ENCODE data around the gene BHLHE40. TPM values are rescaled to one million over a fixed set of nuclear protein-coding genes. Genes with fewer than 3 reads are reported as not detected.
A peak's percentile ranks its signal among the peaks of the same experiment; 100 is the strongest.

Gene BHLHE40
- total and polyA plus RNA-seq, 4 donors, result 28.5 to 204 (median 88.4) TPM

DNA sequence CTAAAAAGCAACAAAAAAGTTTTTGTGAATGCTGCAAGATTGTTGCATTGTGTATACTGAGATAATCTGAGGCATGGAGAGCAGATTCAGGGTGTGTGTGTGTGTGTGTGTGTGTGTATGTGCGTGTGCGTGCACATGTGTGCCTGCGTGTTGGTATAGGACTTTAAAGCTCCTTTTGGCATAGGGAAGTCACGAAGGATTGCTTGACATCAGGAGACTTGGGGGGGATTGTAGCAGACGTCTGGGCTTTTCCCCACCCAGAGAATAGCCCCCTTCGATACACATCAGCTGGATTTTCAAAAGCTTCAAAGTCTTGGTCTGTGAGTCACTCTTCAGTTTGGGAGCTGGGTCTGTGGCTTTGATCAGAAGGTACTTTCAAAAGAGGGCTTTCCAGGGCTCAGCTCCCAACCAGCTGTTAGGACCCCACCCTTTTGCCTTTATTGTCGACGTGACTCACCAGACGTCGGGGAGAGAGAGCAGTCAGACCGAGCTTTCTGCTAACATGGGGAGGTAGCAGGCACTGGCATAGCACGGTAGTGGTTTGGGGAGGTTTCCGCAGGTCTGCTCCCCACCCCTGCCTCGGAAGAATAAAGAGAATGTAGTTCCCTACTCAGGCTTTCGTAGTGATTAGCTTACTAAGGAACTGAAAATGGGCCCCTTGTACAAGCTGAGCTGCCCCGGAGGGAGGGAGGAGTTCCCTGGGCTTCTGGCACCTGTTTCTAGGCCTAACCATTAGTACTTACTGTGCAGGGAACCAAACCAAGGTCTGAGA is 4.7 kb downstream of the BHLHE40 start:
- H3K36me3 ChIP-seq (ENCODE audit: control insufficient read depth in 4 of 4, insufficient read depth in 4 of 4, low read length in 4 of 4), result peaks cover 0 to 12% (median 0%) of the 10 kb centered on the region in 4 donors
- H3K27me3 ChIP-seq (ENCODE audit: control insufficient read depth in 3 of 3, insufficient read depth in 3 of 3, low read length in 2 of 3), result peaks cover 0 to 26% (median 19%) of the 10 kb centered on the region in 3 donors
- no peak for ATAC-seq (ENCODE audit: insufficient read depth, low FRiP score)
- peaks cover 0 to 26% (median 6%) of the 10 kb centered on the region in 5 donors for H3K4me1 ChIP-seq (ENCODE audit: control insufficient read depth in 5 of 5, insufficient read depth in 5 of 5, low read length in 5 of 5)
- peak overlapping the region; percentile 15 for H3K4me3 ChIP-seq
- H3K27ac ChIP-seq (ENCODE audit: low read depth in 1 of 2, low read length in 1 of 2), result peak overlapping the region; percentile 87 to 89
- no peak for DNase-seq
- TF ChIP-seq, protein P1, sequence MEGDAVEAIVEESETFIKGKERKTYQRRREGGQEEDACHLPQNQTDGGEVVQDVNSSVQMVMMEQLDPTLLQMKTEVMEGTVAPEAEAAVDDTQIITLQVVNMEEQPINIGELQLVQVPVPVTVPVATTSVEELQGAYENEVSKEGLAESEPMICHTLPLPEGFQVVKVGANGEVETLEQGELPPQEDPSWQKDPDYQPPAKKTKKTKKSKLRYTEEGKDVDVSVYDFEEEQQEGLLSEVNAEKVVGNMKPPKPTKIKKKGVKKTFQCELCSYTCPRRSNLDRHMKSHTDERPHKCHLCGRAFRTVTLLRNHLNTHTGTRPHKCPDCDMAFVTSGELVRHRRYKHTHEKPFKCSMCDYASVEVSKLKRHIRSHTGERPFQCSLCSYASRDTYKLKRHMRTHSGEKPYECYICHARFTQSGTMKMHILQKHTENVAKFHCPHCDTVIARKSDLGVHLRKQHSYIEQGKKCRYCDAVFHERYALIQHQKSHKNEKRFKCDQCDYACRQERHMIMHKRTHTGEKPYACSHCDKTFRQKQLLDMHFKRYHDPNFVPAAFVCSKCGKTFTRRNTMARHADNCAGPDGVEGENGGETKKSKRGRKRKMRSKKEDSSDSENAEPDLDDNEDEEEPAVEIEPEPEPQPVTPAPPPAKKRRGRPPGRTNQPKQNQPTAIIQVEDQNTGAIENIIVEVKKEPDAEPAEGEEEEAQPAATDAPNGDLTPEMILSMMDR (IDR thresholded peaks at IDR 0.05; ENCODE audit: control extremely low read depth, extremely low read depth), result no peak
- no peaks in the 10 kb centered on the region for H3K9me3 ChIP-seq (ENCODE audit: control insufficient read depth in 4 of 4, insufficient read depth in 3 of 4, low read length in 3 of 4)
- WGBS, 2 donors, result 27 to 53% methylated on average over 16 of the region's 16 CpGs
- no peak overlapping the region for H3K9ac ChIP-seq (ENCODE audit: insufficient read depth in 1 of 2, low read length in 2 of 2)

DNA sequence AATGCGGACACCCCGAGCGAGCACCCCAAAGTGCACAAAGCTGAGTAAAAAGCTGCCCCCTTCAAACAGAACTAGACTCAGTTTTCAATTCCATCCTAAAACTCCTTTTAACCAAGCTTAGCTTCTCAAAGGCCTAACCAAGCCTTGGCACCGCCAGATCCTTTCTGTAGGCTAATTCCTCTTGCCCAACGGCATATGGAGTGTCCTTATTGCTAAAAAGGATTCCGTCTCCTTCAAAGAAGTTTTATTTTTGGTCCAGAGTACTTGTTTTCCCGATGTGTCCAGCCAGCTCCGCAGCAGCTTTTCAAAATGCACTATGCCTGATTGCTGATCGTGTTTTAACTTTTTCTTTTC is 5.3 kb downstream of the BHLHE40 start:
- DNase-seq, result no peak
- H3K27me3 ChIP-seq (ENCODE audit: control insufficient read depth in 3 of 3, insufficient read depth in 3 of 3, low read length in 2 of 3), result peaks cover 0 to 26% (median 19%) of the 10 kb centered on the region in 3 donors
- peaks cover 0 to 12% (median 0%) of the 10 kb centered on the region in 4 donors for H3K36me3 ChIP-seq (ENCODE audit: control insufficient read depth in 4 of 4, insufficient read depth in 4 of 4, low read length in 4 of 4)
- WGBS, 2 donors, result 45 to 79% methylated on average over 9 of the region's 9 CpGs
- H3K4me3 ChIP-seq, result no peak overlapping the region
- H3K27ac ChIP-seq (ENCODE audit: low read depth in 1 of 2, low read length in 1 of 2), result peak overlapping the region; percentile 87 to 89
- no peak for ATAC-seq (ENCODE audit: insufficient read depth, low FRiP score)
- TF ChIP-seq, protein P1 (IDR thresholded peaks at IDR 0.05; ENCODE audit: control extremely low read depth, extremely low read depth), result no peak
- no peaks in the 10 kb centered on the region for H3K9me3 ChIP-seq (ENCODE audit: control insufficient read depth in 4 of 4, insufficient read depth in 3 of 4, low read length in 3 of 4)
- H3K9ac ChIP-seq (ENCODE audit: insufficient read depth in 1 of 2, low read length in 2 of 2), result no peak overlapping the region
- peaks cover 0 to 29% (median 6%) of the 10 kb centered on the region in 5 donors for H3K4me1 ChIP-seq (ENCODE audit: control insufficient read depth in 5 of 5, insufficient read depth in 5 of 5, low read length in 5 of 5)

GRCh38 chr3:4985330-4986174 is 6.3 kb downstream of the BHLHE40 start:
- H3K27me3 ChIP-seq (ENCODE audit: control insufficient read depth in 3 of 3, insufficient read depth in 3 of 3, low read length in 2 of 3), result peaks cover 0 to 26% (median 17%) of the 10 kb centered on the region in 3 donors
- peak in 1 of 3 donors; percentile 40 for DNase-seq
- no peaks in the 10 kb centered on the region for H3K9me3 ChIP-seq (ENCODE audit: control insufficient read depth in 4 of 4, insufficient read depth in 3 of 4, low read length in 3 of 4)
- no peak for ATAC-seq (ENCODE audit: insufficient read depth, low FRiP score)
- H3K27ac ChIP-seq (ENCODE audit: low read depth in 1 of 2, low read length in 1 of 2), result peak overlapping the region; percentile 96 to 98
- TF ChIP-seq, protein P1 (IDR thresholded peaks at IDR 0.05; ENCODE audit: control extremely low read depth, extremely low read depth), result no peak
- no peak overlapping the region for H3K9ac ChIP-seq (ENCODE audit: insufficient read depth in 1 of 2, low read length in 2 of 2)
- H3K36me3 ChIP-seq (ENCODE audit: control insufficient read depth in 4 of 4, insufficient read depth in 4 of 4, low read length in 4 of 4), result peaks cover 0 to 12% (median 0%) of the 10 kb centered on the region in 4 donors
- no peak overlapping the region for H3K4me3 ChIP-seq
- 54 to 73% methylated on average over 10 of the region's 10 CpGs for WGBS, 2 donors
- H3K4me1 ChIP-seq (ENCODE audit: control insufficient read depth in 5 of 5, insufficient read depth in 5 of 5, low read length in 5 of 5), result peaks cover 0 to 19% (median 6%) of the 10 kb centered on the region in 5 donors

Measured in lung (tissue), 12 donors.